Spleen (tissue), 7 donors: ENCODE results near the gene ADGRG4.

ENCODE experiments used
- POLR2A ChIP-seq, 3 donors: fragments of 450-650 bp; IDR thresholded peaks; one replicate each; pipeline ENCODE4 v1.5.1; 2017; ENCODE audit warnings: antibody characterized with exemption in 3 of 3, mild to moderate bottlenecking in 1 of 3
- POLR2AphosphoS5 ChIP-seq, 3 donors: sonication (generic); formaldehyde crosslinking; IDR thresholded peaks; one replicate each; pipeline ENCODE4 v1.5.1; 2017; ENCODE audit warnings: antibody characterized with exemption in 3 of 3
- TF ChIP-seq, protein P1 (sequence below), 11 experiments: fragments of 200-600 bp in 7 of 11; fragments of 450-650 bp in 4 of 11; sonication (generic) in 4 of 11; IDR thresholded peaks in 8 of 11; conservative IDR thresholded peaks in 3 of 11; 1 replicate in 7 of 11; 2 replicates in 4 of 11; pipeline versions ENCODE4 v1.4.0 to v1.8.0; 2016 to 2021; ENCODE audit warnings: antibody characterized with exemption in 11 of 11, inconsistent platforms in 4 of 11, mild to moderate bottlenecking in 1 of 11
- donor health status: DM: no; HTN: no; CAD: no; lungs with moderate emphysema.
- donor health status: DM: no; HTN: no; CAD: no.
- donor health status: DM: no; HTN: no; CAD: no.

DNA sequence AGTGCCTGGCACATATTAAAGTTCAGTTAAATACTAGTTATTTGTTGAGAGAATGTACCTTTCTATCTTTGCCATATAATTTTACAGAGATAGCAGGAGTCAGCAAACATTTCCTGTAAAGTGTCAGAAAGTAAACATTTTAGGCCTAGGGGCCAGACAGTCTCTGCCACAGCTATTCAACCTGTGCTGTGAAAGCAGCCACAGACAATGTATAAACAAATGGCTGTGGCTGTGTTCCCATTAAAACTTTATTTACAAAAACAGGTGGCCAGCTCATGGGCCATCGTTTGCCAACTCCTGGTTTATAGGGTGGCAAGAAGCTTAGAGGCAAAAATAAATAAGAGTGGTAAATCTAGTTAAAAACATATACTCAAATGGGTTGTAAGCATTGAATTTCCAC lies 153.0 kb downstream of the ADGRG4 start:
- TF ChIP-seq, protein P1, sequence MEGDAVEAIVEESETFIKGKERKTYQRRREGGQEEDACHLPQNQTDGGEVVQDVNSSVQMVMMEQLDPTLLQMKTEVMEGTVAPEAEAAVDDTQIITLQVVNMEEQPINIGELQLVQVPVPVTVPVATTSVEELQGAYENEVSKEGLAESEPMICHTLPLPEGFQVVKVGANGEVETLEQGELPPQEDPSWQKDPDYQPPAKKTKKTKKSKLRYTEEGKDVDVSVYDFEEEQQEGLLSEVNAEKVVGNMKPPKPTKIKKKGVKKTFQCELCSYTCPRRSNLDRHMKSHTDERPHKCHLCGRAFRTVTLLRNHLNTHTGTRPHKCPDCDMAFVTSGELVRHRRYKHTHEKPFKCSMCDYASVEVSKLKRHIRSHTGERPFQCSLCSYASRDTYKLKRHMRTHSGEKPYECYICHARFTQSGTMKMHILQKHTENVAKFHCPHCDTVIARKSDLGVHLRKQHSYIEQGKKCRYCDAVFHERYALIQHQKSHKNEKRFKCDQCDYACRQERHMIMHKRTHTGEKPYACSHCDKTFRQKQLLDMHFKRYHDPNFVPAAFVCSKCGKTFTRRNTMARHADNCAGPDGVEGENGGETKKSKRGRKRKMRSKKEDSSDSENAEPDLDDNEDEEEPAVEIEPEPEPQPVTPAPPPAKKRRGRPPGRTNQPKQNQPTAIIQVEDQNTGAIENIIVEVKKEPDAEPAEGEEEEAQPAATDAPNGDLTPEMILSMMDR (IDR thresholded peaks at IDR 0.05 in 8 of 11, conservative IDR thresholded peaks at IDR 0.05 in 3 of 11): no peak
- TF ChIP-seq POLR2AphosphoS5 (IDR thresholded peaks at IDR 0.05): no peak
- TF ChIP-seq POLR2A (IDR thresholded peaks at IDR 0.05): no peak
